GM20000 (cell line): ENCODE measurements around the gene KCNMB1.

Experiments used
- DNase-seq: peaks from one replicate; pipeline ENCODE4 v3.0.0; 2012; ENCODE audit warnings: low spot score
- CTCF ChIP-seq: IDR thresholded peaks from 2 replicates; pipeline ENCODE4 v1.5.1; 2012; ENCODE audit warnings: mild to moderate bottlenecking, control low read depth; ENCODE audit errors: extremely low read depth, missing control alignments

The KCNMB1 gene

GRCh38 chr5:170336065-170336464 is 53.1 kb downstream of the KCNMB1 start:
- DNase-seq, result no peak
- no peak for TF ChIP-seq CTCF

DNA sequence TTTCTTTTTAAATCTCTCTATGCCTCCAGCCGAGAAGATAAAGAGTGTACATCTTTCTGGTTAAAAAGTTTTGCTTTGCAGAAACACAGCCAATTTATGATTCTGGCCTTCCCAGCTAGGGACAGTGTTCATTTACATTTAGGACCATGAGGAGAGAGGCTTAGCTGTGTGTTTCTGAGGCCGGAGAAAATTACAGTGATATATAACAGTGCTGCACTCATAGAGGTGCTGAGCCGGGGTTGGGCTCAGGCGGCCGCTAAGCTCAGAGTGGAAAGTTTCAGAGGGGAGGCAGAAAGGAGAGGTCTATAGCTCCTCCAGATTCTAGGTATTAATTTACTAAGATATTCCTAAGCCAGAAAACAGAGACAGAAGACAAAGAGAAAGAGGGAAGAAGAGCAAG is 54.5 kb downstream of the KCNMB1 start:
- TF ChIP-seq CTCF, result no peak
- DNase-seq, result no peak

GRCh38 chr5:170333161-170333910 is 55.8 kb downstream of the KCNMB1 start:
- TF ChIP-seq CTCF, result no peak
- no peak for DNase-seq

GRCh38 chr5:170332058-170332457 is 57.1 kb downstream of the KCNMB1 start:
- no peak for TF ChIP-seq CTCF

DNA sequence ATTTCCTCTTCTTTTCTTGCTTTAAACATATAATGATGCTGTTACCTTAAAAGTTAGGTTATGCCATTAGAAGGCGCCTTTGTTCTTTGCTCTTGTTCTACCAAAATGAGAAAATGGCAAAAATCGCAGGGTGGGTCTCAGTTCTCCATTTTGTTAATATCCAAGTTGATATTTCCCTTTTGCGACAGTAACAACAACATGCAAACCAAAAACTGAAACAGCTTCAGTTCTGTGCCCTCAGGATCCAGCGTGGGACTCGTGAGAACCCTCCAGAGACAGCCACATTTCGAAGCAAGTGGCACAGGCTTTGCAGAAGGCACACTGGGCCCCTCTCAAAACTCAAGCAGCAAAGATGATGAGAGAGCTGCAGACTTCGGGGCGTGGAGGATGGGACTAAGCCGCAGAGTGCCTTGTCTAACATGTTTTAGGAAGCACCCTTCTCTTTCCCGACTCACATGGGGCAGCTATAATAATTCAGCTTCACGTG is 58.6 kb downstream of the KCNMB1 start:
- TF ChIP-seq CTCF, result no peak
- no peak for DNase-seq

More at GRCh38 chr5:170332058-170332457, 57.1 kb downstream of the KCNMB1 start:
- DNase-seq, result no peak

GRCh38 chr5:170329524-170329923 is 59.6 kb downstream of the KCNMB1 start:
- TF ChIP-seq CTCF, result no peak

GRCh38 chr5:170327829-170328228 is 61.3 kb downstream of the KCNMB1 start:
- no peak for TF ChIP-seq CTCF
- no peak for DNase-seq

More at GRCh38 chr5:170329524-170329923, 59.6 kb downstream of the KCNMB1 start:
- DNase-seq, result no peak
